GM23248 (cell line): ENCODE data around the gene DPYSL5. TPM values are rescaled to one million over a fixed set of nuclear protein-coding genes. Genes with fewer than 3 reads are reported as not detected.

Source experiments
- DNase-seq: peaks from one replicate; pipeline ENCODE4 v3.0.0-alpha.2; 2015
- H2AFZ ChIP-seq: fragments of 200-600 bp; sonication (generic); 2 replicates; pipeline ENCODE4 v1.6.1; 2016; ENCODE audit warnings: antibody characterized with exemption
- H3F3A ChIP-seq: fragments of 200-600 bp; sonication (generic); 2 replicates; pipeline ENCODE4 v1.6.1; 2016; ENCODE audit warnings: mild to moderate bottlenecking, antibody characterized with exemption, mixed run types; ENCODE audit not compliant: insufficient read depth
- H3K27ac ChIP-seq: fragments of 200-600 bp; sonication (generic); 2 replicates; pipeline ENCODE4 v1.5.1; 2016; ENCODE audit warnings: mild to moderate bottlenecking
- H3K27me3 ChIP-seq: fragments of 200-600 bp; sonication (generic); replicated peaks from 2 replicates; pipeline ENCODE4 v1.6.1; 2016; ENCODE audit warnings: mild to moderate bottlenecking; ENCODE audit not compliant: insufficient read depth
- H3K36me3 ChIP-seq: fragments of 200-600 bp; sonication (generic); 2 replicates; pipeline ENCODE4 v1.6.1; 2016; ENCODE audit warnings: low read depth, mild to moderate bottlenecking
- H3K4me1 ChIP-seq: fragments of 200-600 bp; sonication (generic); 2 replicates; pipeline ENCODE4 v1.6.1; 2016; ENCODE audit warnings: mild to moderate bottlenecking; ENCODE audit not compliant: insufficient read depth
- H3K4me2 ChIP-seq: fragments of 200-600 bp; sonication (generic); one replicate; pipeline ENCODE4 v1.6.1; 2016; ENCODE audit warnings: mild to moderate bottlenecking; ENCODE audit not compliant: unreplicated experiment
- H3K4me3 ChIP-seq: fragments of 200-600 bp; sonication (generic); 2 replicates; pipeline ENCODE4 v1.5.1; 2016; ENCODE audit warnings: mild to moderate bottlenecking
- H3K79me2 ChIP-seq: fragments of 200-600 bp; sonication (generic); 2 replicates; pipeline ENCODE4 v1.6.1; 2016; ENCODE audit warnings: mild to moderate bottlenecking; ENCODE audit not compliant: insufficient read depth
- H3K9ac ChIP-seq: fragments of 200-600 bp; sonication (generic); 2 replicates; pipeline ENCODE4 v1.6.1; 2016; ENCODE audit warnings: mild to moderate bottlenecking
- H3K9me2 ChIP-seq: fragments of 200-600 bp; sonication (generic); 2 replicates; pipeline ENCODE4 v1.6.1; 2016; ENCODE audit warnings: mixed run types, mild to moderate bottlenecking, moderate library complexity; ENCODE audit not compliant: insufficient read depth
- H3K9me3 ChIP-seq: fragments of 200-600 bp; sonication (generic); one replicate; pipeline ENCODE4 v1.6.1; 2017; ENCODE audit warnings: low read depth
- H4K20me1 ChIP-seq: fragments of 200-600 bp; sonication (generic); 2 replicates; pipeline ENCODE4 v1.6.0; 2016; ENCODE audit not compliant: insufficient read depth
- EZH2 ChIP-seq: fragments of 200-600 bp; sonication (generic); IDR thresholded peaks from 2 replicates; pipeline ENCODE4 v1.6.1; 2018; ENCODE audit warnings: antibody characterized with exemption, mild to moderate bottlenecking; ENCODE audit not compliant: insufficient read depth, poor library complexity, severe bottlenecking
- EZH2phosphoT487 ChIP-seq: fragments of 200-600 bp; sonication (generic); IDR thresholded peaks from 2 replicates; pipeline ENCODE4 v1.6.1; 2018; ENCODE audit warnings: antibody characterized with exemption, moderate library complexity, mild to moderate bottlenecking, low read depth; ENCODE audit not compliant: insufficient read depth
- WGBS, 2 experiments: methylation state at CpG; one replicate each; pipeline ENCODE4 v1.1.6; 2015 to 2017; ENCODE audit warnings: low lambda C conversion rate in 2 of 2, low coverage in 1 of 2; ENCODE audit errors: missing lambda C conversion rate in 2 of 2; 5-methylcytosine and 5-hydroxymethylcytosine counted together
- in situ Hi-C: fragments of 300-500 bp; cut with MboI; formaldehyde crosslinking; loops from 2 replicates; pipeline ENCODE4 v1.15.0; 2020
- polyA plus RNA-seq: library from polyadenylated mRNA; unstranded; fragments of >200 nt; fragmentation: Nextera tagmentation; extraction: Ambion mirVana; gene quantifications from 2 replicates; pipeline ENCODE4 v1.2.1, GENCODE V29; 2016
- total RNA-seq: library from RNA; depleted of rRNA; stranded (reverse); fragments of >200 nt; shearing (Covaris generic); gene quantifications from 2 replicates; pipeline ENCODE4 v1.2.3, GENCODE V29; 2014

Gene DPYSL5
- total and polyA plus RNA-seq, 2 experiments from 2014 or later, result not detected

DNA sequence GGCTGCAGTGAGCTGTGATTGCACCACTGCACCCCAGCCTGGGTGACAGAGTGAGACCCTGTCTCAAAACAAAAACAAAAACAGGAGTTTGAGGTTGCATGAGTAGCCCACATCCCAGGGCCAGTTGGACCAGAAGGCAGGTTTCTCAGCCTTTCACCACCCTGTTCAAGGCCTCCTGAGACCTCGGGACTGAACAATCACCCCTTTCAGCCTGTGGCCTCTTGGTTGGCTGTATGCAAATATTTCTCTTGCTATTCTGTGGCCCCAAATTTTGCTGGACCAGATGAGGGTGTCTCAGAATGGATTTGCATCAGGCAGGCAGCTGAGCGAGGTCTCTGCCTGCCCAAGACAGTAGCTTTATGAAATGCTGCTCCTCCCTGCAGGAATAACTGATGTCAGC, 56.9 kb downstream of the DPYSL5 start:
- no peak for TF ChIP-seq EZH2phosphoT487
- no peak for TF ChIP-seq EZH2
- H2AFZ ChIP-seq, result no peak overlapping the region
- H3K4me2 ChIP-seq, result no peak overlapping the region
- H3K4me3 ChIP-seq, result no peak overlapping the region
- no peaks in the 10 kb centered on the region for H4K20me1 ChIP-seq
- H3F3A ChIP-seq, result no peaks in the 10 kb centered on the region
- no peak overlapping the region for H3K27ac ChIP-seq
- no peak overlapping the region for H3K9ac ChIP-seq
- H3K4me1 ChIP-seq, result no peaks in the 10 kb centered on the region
- H3K36me3 ChIP-seq, result no peaks in the 10 kb centered on the region
- WGBS, 2 experiments, result 25 to 38% methylated on average over 2 of the region's 2 CpGs
- no peaks in the 10 kb centered on the region for H3K9me2 ChIP-seq
- no peaks in the 10 kb centered on the region for H3K79me2 ChIP-seq
- in situ Hi-C loops, result no loop called here
- H3K27me3 ChIP-seq, result peaks cover 58% of the 10 kb centered on the region
- DNase-seq, result no peak
- H3K9me3 ChIP-seq, result no peaks in the 10 kb centered on the region

- no peak for DNase-seq
- no peak overlapping the region for H2AFZ ChIP-seq
- no peaks in the 10 kb centered on the region for H3K79me2 ChIP-seq
- no peaks in the 10 kb centered on the region for H4K20me1 ChIP-seq
- H3F3A ChIP-seq, result no peaks in the 10 kb centered on the region
- H3K27me3 ChIP-seq, result peaks cover 63% of the 10 kb centered on the region
- no peaks in the 10 kb centered on the region for H3K9me2 ChIP-seq
- TF ChIP-seq EZH2, result no peak
- TF ChIP-seq EZH2phosphoT487, result no peak
- H3K4me3 ChIP-seq, result no peak overlapping the region
- H3K9ac ChIP-seq, result no peak overlapping the region
- H3K4me1 ChIP-seq, result no peaks in the 10 kb centered on the region
- no peak overlapping the region for H3K27ac ChIP-seq
- H3K4me2 ChIP-seq, result no peak overlapping the region
- 50 to 56% methylated on average over 12 of the region's 12 CpGs for WGBS, 2 experiments
- in situ Hi-C loops, result no loop called here
- H3K36me3 ChIP-seq, result no peaks in the 10 kb centered on the region
- H3K9me3 ChIP-seq, result no peaks in the 10 kb centered on the region
Observed at GRCh38 chr2:26905341-26906198, 57.6 kb downstream of the DPYSL5 start.

DNA sequence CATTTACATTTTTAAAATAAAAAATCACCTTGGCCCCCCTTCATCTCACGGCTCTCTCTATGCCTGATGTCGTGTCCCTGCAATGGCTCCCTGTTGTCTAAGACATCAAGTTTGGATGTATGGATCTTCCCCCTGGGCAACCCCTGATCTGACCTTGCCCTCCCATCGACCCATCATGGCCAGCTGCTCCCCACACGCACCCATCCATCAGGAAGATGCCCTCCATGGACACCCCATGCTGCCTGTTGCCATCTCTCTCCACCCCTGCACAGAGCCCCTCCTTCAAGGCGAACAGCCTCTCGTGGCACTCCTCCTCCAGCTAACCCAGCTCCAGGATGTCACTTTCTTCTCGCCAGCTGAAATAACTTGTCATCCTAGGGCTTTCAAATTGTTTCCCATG, 59.5 kb downstream of the DPYSL5 start:
- in situ Hi-C loops, result no loop called here
- Histone ChIP-seq H3K27me3 (peaks cover 73% of the 10 kb centered on the region), H3K4me2 (no peak overlapping the region), H4K20me1 (no peaks in the 10 kb centered on the region), H3K79me2 (no peaks in the 10 kb centered on the region), H3K4me1 (no peaks in the 10 kb centered on the region), H3K9ac (no peak overlapping the region), H3K27ac (no peak overlapping the region), H2AFZ (no peak overlapping the region), H3K4me3 (no peak overlapping the region), H3K36me3 (no peaks in the 10 kb centered on the region), H3F3A (no peaks in the 10 kb centered on the region), H3K9me2 (no peaks in the 10 kb centered on the region), H3K9me3 (no peaks in the 10 kb centered on the region)
- 32 to 43% methylated on average over 7 of the region's 7 CpGs for WGBS, 2 experiments
- DNase-seq, result no peak
- TF ChIP-seq EZH2phosphoT487 (no peak), EZH2 (no peak)

DNA sequence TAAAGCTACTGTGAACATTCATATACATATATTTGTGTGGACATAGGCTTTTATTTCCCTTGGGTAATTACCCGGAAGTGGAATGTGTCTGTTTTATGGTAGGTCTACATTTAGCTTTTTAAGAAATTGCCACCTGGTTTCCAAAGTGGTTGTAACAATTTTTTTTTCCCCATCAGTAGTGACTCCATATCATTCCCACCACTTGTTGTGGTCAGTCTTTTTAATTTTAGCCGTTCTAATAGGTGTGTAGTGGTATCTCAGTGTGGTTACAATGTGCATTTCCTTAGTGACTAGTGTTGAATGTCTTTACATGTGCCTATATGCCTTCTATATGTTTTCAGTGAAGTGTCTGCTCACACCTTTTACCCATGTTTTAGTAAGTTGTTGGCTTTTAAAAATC, 62.2 kb downstream of the DPYSL5 start:
- Histone ChIP-seq H3K9me3 (no peaks in the 10 kb centered on the region), H3K27ac (no peak overlapping the region), H4K20me1 (no peaks in the 10 kb centered on the region), H3K9me2 (no peaks in the 10 kb centered on the region), H3K4me3 (no peak overlapping the region), H3K79me2 (no peaks in the 10 kb centered on the region), H2AFZ (no peak overlapping the region), H3K9ac (no peak overlapping the region), H3K4me1 (no peaks in the 10 kb centered on the region), H3F3A (no peaks in the 10 kb centered on the region), H3K4me2 (no peak overlapping the region), H3K27me3 (peaks cover 80% of the 10 kb centered on the region), H3K36me3 (no peaks in the 10 kb centered on the region)
- WGBS, 2 experiments, result 55 to 56% methylated on average over 2 of the region's 2 CpGs
- no peak for DNase-seq
- in situ Hi-C loops, result no loop called here
- no peak for TF ChIP-seq EZH2
